ENCODE data around the gene UVSSA.

UVSSA gene

DNA sequence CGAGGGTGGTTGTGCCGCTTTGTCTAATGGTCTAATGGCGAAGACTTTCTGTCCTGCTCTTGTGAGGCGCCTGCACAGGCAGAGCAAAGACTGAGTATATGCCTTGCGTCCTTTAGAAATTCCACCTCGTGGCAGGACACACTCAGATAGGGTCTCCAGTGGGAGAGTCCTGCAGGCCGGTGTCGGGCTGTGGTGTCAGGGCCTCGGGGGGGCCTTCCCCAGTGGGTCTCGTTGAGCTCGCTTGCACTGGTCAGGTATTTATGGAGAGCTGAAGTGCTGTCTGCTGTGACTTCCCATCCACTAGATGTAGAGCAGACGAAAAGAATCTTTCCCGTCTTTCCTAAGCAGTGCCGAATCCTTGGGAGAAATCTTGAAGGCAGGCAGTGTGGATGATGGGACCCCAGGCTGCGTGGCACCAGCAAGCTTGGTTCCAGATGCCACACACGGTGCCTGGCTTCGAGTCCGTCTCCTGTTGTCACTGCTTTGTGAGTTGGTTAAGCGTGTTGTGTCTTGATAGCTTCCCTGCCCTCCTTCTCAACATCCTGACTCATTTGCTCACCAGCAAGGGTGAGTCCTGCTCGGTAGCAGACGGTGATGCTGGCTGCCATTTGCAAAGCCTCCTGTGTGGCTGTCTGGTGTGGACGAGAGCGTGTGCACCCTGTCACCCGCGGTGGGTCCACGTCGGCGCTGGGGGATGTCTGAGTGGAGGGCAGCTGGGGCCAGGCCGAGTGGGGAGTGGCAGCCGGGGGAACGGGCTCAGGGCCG lies 36.8 kb upstream of the UVSSA start:
- Histone ChIP-seq H3K9ac (ENCODE audit: low read depth, low read length) (peak overlapping the region; percentile 87), H3K36me3 (ENCODE audit: control insufficient read depth, insufficient read depth, low read length) (peaks cover 25% of the 10 kb centered on the region), H3K4me1 (ENCODE audit: control insufficient read depth, insufficient read depth, low read length) (peaks cover 4% of the 10 kb centered on the region), H3K9me3 (ENCODE audit: control insufficient read depth, insufficient read depth, low read length) (no peaks in the 10 kb centered on the region), H3K4me3 (ENCODE audit: low read depth, low read length) (peak overlapping the region; percentile 67), H3K27me3 (ENCODE audit: control insufficient read depth, insufficient read depth, low read length) (no peaks in the 10 kb centered on the region)

DNA sequence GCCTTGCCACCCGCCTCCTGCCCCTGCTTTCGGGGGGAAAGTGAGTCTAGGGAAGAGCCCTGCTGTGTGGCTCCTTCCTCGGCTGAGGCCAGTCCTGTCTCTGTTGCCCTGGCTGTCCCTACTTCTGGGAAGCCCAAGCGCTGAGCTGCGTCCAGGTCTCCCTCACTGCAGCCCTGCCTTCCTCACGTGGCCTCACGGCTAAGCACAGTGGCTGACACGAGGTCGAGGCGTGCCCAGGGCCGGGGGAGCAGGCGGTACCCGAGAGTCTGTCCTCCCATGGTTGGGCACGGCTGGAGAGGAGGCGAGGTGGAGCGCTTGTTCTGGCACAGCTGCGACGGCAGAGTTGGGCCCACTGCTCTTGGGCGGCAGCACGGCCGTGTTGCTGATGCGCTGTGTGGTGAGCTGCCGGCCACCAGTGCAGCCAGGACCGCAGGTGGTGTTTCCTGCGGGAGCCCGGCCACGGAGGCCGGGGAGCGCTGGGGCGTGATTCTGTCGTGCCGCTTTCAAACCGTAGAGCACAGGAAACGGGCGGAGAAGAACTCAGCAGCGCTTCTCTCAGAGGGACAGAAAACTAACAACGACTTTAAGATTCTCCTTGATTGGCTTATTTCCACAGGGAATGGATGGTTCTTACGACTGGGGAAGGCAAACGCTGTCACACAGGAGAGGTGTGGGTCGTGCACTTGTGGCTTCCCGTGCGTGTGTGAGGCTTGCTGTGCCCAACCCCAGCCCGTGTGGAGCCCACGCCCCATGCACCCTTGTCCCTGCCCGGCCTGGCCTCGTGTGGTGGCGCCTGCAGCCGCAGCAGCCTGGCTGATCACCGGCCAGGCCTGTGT lies 36.0 kb upstream of the UVSSA start:
- H3K9ac ChIP-seq (ENCODE audit: low read depth, low read length): no peak overlapping the region

GRCh38 chr4:1312821-1313640 lies 34.0 kb upstream of the UVSSA start:
- peaks cover 4% of the 10 kb centered on the region for H3K4me1 ChIP-seq (ENCODE audit: control insufficient read depth, insufficient read depth, low read length)
- H3K36me3 ChIP-seq (ENCODE audit: control insufficient read depth, insufficient read depth, low read length): peaks cover 46% of the 10 kb centered on the region
- no peak overlapping the region for H3K4me3 ChIP-seq (ENCODE audit: low read depth, low read length)
- no peaks in the 10 kb centered on the region for H3K9me3 ChIP-seq (ENCODE audit: control insufficient read depth, insufficient read depth, low read length)
- no peaks in the 10 kb centered on the region for H3K27me3 ChIP-seq (ENCODE audit: control insufficient read depth, insufficient read depth, low read length)
- H3K9ac ChIP-seq (ENCODE audit: low read depth, low read length): no peak overlapping the region

More for the DNA sequence above, 36.0 kb upstream of the UVSSA start:
- no peak overlapping the region for H3K4me3 ChIP-seq (ENCODE audit: low read depth, low read length)
- no peaks in the 10 kb centered on the region for H3K9me3 ChIP-seq (ENCODE audit: control insufficient read depth, insufficient read depth, low read length)
- H3K36me3 ChIP-seq (ENCODE audit: control insufficient read depth, insufficient read depth, low read length): peaks cover 31% of the 10 kb centered on the region
- peaks cover 4% of the 10 kb centered on the region for H3K4me1 ChIP-seq (ENCODE audit: control insufficient read depth, insufficient read depth, low read length)
- H3K27me3 ChIP-seq (ENCODE audit: control insufficient read depth, insufficient read depth, low read length): no peaks in the 10 kb centered on the region

GRCh38 chr4:1315306-1315705 lies 31.7 kb upstream of the UVSSA start:
- Histone ChIP-seq H3K9me3 (ENCODE audit: control insufficient read depth, insufficient read depth, low read length) (no peaks in the 10 kb centered on the region), H3K9ac (ENCODE audit: low read depth, low read length) (no peak overlapping the region), H3K27me3 (ENCODE audit: control insufficient read depth, insufficient read depth, low read length) (no peaks in the 10 kb centered on the region), H3K4me3 (ENCODE audit: low read depth, low read length) (no peak overlapping the region), H3K36me3 (ENCODE audit: control insufficient read depth, insufficient read depth, low read length) (peaks cover 54% of the 10 kb centered on the region), H3K4me1 (ENCODE audit: control insufficient read depth, insufficient read depth, low read length) (no peaks in the 10 kb centered on the region)

- Histone ChIP-seq H3K4me3 (ENCODE audit: low read depth, low read length) (no peak overlapping the region), H3K27me3 (ENCODE audit: control insufficient read depth, insufficient read depth, low read length) (no peaks in the 10 kb centered on the region), H3K9ac (ENCODE audit: low read depth, low read length) (no peak overlapping the region), H3K9me3 (ENCODE audit: control insufficient read depth, insufficient read depth, low read length) (no peaks in the 10 kb centered on the region), H3K36me3 (ENCODE audit: control insufficient read depth, insufficient read depth, low read length) (peaks cover 54% of the 10 kb centered on the region), H3K4me1 (ENCODE audit: control insufficient read depth, insufficient read depth, low read length) (no peaks in the 10 kb centered on the region)
These were observed 31.0 kb upstream of the UVSSA start for GRCh38 chr4:1315836-1316536.

DNA sequence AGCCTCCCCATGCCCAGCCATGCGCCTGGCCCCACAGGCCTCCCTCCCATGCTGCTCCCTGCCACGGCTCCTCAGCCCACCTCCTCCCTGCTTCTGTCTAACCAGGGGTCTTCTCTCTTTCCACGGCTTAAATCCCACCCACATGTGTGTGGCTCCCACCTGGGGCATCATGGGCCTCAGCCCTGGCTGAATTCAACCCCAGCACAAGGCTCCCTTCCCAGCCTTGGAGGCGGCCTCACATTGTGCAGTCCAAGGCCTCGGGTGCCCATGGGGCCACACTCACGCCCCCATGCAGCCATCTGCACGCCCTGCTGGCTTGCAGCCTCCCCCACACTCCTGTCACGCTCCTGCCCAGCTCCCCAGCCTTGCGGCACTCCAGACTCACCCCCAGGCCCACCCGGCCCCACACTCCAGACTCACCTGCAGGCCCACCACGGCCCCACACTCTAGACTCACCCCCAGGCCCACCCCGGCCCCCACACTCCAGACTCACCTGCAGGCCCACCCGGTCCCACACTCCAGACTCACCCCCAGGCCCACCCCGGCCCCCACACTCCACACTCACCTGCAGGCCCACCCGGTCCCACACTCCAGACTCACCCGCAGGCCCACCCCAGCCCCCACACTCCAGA lies 30.4 kb upstream of the UVSSA start:
- Histone ChIP-seq H3K9ac (ENCODE audit: low read depth, low read length) (no peak overlapping the region), H3K4me1 (ENCODE audit: control insufficient read depth, insufficient read depth, low read length) (no peaks in the 10 kb centered on the region), H3K9me3 (ENCODE audit: control insufficient read depth, insufficient read depth, low read length) (no peaks in the 10 kb centered on the region), H3K27me3 (ENCODE audit: control insufficient read depth, insufficient read depth, low read length) (no peaks in the 10 kb centered on the region), H3K36me3 (ENCODE audit: control insufficient read depth, insufficient read depth, low read length) (peaks cover 58% of the 10 kb centered on the region), H3K4me3 (ENCODE audit: low read depth, low read length) (no peak overlapping the region)

GRCh38 chr4:1317177-1318045 lies 29.6 kb upstream of the UVSSA start:
- H3K36me3 ChIP-seq (ENCODE audit: control insufficient read depth, insufficient read depth, low read length): peaks cover 63% of the 10 kb centered on the region
- H3K4me1 ChIP-seq (ENCODE audit: control insufficient read depth, insufficient read depth, low read length): no peaks in the 10 kb centered on the region
- no peak overlapping the region for H3K4me3 ChIP-seq (ENCODE audit: low read depth, low read length)
- H3K27me3 ChIP-seq (ENCODE audit: control insufficient read depth, insufficient read depth, low read length): no peaks in the 10 kb centered on the region
- no peaks in the 10 kb centered on the region for H3K9me3 ChIP-seq (ENCODE audit: control insufficient read depth, insufficient read depth, low read length)
- H3K9ac ChIP-seq (ENCODE audit: low read depth, low read length): no peak overlapping the region

DNA sequence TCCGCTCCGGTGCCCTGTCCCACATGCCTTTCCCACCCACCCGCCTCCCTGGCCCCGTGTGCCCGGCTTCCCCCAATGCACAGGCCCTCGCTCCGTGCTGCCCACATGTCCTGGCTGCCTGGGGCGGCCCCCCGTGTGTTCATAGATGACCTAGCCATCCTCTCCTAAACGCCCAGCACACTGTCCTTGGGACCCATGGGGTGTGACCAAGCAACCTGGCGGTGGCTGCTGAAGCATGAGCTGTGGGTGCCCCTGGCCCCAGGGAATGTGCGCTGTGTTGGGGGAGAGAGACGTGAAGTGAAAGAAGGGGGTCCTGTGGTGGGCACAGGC lies 29.0 kb upstream of the UVSSA start:
- Histone ChIP-seq H3K27me3 (ENCODE audit: control insufficient read depth, insufficient read depth, low read length) (no peaks in the 10 kb centered on the region), H3K36me3 (ENCODE audit: control insufficient read depth, insufficient read depth, low read length) (peaks cover 61% of the 10 kb centered on the region), H3K4me3 (ENCODE audit: low read depth, low read length) (no peak overlapping the region), H3K9me3 (ENCODE audit: control insufficient read depth, insufficient read depth, low read length) (no peaks in the 10 kb centered on the region), H3K9ac (ENCODE audit: low read depth, low read length) (no peak overlapping the region), H3K4me1 (ENCODE audit: control insufficient read depth, insufficient read depth, low read length) (no peaks in the 10 kb centered on the region)

GRCh38 chr4:1318488-1319213 lies 28.4 kb upstream of the UVSSA start:
- Histone ChIP-seq H3K4me3 (ENCODE audit: low read depth, low read length) (no peak overlapping the region), H3K9ac (ENCODE audit: low read depth, low read length) (no peak overlapping the region), H3K36me3 (ENCODE audit: control insufficient read depth, insufficient read depth, low read length) (peaks cover 61% of the 10 kb centered on the region), H3K27me3 (ENCODE audit: control insufficient read depth, insufficient read depth, low read length) (no peaks in the 10 kb centered on the region), H3K4me1 (ENCODE audit: control insufficient read depth, insufficient read depth, low read length) (no peaks in the 10 kb centered on the region), H3K9me3 (ENCODE audit: control insufficient read depth, insufficient read depth, low read length) (no peaks in the 10 kb centered on the region)

- peaks cover 54% of the 10 kb centered on the region for H3K36me3 ChIP-seq (ENCODE audit: control insufficient read depth, insufficient read depth, low read length)
- H3K9ac ChIP-seq (ENCODE audit: low read depth, low read length): no peak overlapping the region
- no peaks in the 10 kb centered on the region for H3K4me1 ChIP-seq (ENCODE audit: control insufficient read depth, insufficient read depth, low read length)
These were observed 25.5 kb upstream of the UVSSA start for GRCh38 chr4:1321486-1321885.

More at GRCh38 chr4:1321486-1321885, 25.5 kb upstream of the UVSSA start:
- H3K4me3 ChIP-seq (ENCODE audit: low read depth, low read length): no peak overlapping the region
- H3K9me3 ChIP-seq (ENCODE audit: control insufficient read depth, insufficient read depth, low read length): no peaks in the 10 kb centered on the region
- H3K27me3 ChIP-seq (ENCODE audit: control insufficient read depth, insufficient read depth, low read length): no peaks in the 10 kb centered on the region
